HCT116 (cell line): ENCODE measurements around the gene STARD8.

Source experiments
- CBX3 ChIP-seq: IDR thresholded peaks from 2 replicates; pipeline ENCODE4 v1.6.1; 2012; ENCODE audit warnings: low read depth
- ELF1 ChIP-seq: IDR thresholded peaks from 2 replicates; pipeline ENCODE4 v1.6.1; 2012; ENCODE audit warnings: low read depth, borderline replicate concordance
- MAX ChIP-seq: IDR thresholded peaks from 2 replicates; pipeline ENCODE4 v1.6.1; 2012
- POLR2AphosphoS5 ChIP-seq: IDR thresholded peaks from 2 replicates; pipeline ENCODE4 v1.6.1; 2011; ENCODE audit warnings: mild to moderate bottlenecking, low read depth, low read length, moderate library complexity
- SIN3A ChIP-seq: IDR thresholded peaks from 2 replicates; pipeline ENCODE4 v1.6.1; 2012; ENCODE audit warnings: low read depth
- TCF7L2 ChIP-seq: IDR thresholded peaks from 2 replicates; pipeline ENCODE4 v1.7.0; 2011; ENCODE audit warnings: borderline replicate concordance, inconsistent platforms; ENCODE audit not compliant: insufficient read depth, insufficient read length; ENCODE audit errors: extremely low read depth

GRCh38 chrX:68725756-68726365 lies 78.4 kb downstream of the STARD8 start:
- no peak for TF ChIP-seq CBX3
- TF ChIP-seq POLR2AphosphoS5: no peak
- TF ChIP-seq SIN3A: no peak
- TF ChIP-seq ELF1: no peak
- no peak for TF ChIP-seq MAX
- TF ChIP-seq TCF7L2: no peak
